ENCODE measurements around the gene TNFRSF6B. TPM values are rescaled to one million over a fixed set of nuclear protein-coding genes. Genes with fewer than 3 reads are reported as not detected.

Gene TNFRSF6B
- total and polyA plus RNA-seq, 2 donors from 2014 or later, result 2.4 to 64.5 TPM

DNA sequence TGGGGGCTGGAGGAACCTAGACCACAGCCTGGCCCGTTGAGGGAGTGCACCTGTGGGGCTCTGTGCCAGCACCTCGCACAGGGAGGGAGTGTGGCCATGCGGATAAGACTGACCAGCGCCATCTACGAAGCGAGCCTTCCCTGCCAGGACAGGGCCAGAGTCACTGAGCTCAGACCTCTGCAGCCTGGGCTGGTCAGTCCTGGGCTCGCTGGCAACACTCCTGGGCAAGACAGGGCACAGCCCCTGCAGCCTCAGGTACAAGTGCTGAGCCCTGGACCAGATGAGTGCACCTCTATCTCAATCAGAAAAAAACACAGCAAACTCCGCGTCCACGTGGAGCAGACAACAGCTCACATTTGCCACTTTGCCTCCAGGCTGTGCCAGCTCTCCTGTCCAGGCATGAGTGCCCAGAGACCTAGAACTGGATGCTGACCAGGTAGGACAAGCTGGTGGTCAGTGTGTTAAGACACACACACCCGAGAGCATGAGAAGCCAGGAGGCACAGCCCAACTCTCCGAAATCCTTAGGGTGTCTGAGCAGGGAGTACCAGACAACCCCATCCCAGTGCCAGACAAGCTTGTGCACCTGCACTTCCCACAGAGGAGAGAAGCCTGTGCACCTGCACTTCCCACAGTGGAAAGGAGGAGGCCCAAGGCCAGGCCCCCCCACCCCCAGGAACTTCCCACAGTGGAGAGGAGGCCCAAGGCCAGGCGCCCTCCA, 6.5 kb downstream of the TNFRSF6B start:
- TF ChIP-seq, protein P1, sequence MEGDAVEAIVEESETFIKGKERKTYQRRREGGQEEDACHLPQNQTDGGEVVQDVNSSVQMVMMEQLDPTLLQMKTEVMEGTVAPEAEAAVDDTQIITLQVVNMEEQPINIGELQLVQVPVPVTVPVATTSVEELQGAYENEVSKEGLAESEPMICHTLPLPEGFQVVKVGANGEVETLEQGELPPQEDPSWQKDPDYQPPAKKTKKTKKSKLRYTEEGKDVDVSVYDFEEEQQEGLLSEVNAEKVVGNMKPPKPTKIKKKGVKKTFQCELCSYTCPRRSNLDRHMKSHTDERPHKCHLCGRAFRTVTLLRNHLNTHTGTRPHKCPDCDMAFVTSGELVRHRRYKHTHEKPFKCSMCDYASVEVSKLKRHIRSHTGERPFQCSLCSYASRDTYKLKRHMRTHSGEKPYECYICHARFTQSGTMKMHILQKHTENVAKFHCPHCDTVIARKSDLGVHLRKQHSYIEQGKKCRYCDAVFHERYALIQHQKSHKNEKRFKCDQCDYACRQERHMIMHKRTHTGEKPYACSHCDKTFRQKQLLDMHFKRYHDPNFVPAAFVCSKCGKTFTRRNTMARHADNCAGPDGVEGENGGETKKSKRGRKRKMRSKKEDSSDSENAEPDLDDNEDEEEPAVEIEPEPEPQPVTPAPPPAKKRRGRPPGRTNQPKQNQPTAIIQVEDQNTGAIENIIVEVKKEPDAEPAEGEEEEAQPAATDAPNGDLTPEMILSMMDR (IDR thresholded peaks at IDR 0.05; ENCODE audit: borderline replicate concordance, extremely low read depth, insufficient read depth), result no peak
- no peaks in the 10 kb centered on the region for H3K27me3 ChIP-seq (ENCODE audit: control insufficient read depth, insufficient read depth, low read length)
- H3K9ac ChIP-seq (ENCODE audit: low read length in 3 of 3), result no peak overlapping the region
- no peaks in the 10 kb centered on the region for H3K9me3 ChIP-seq (ENCODE audit: control insufficient read depth in 2 of 3, insufficient read depth in 1 of 3, low read length in 3 of 3)
- no peak overlapping the region for H3K27ac ChIP-seq (ENCODE audit: low read depth in 2 of 2, low read length in 2 of 2)
- no peak overlapping the region for H3K4me3 ChIP-seq (ENCODE audit: low read length in 3 of 3)
- no peak for DNase-seq
- no peak for FAIRE-seq
- H3K4me1 ChIP-seq (ENCODE audit: control insufficient read depth in 2 of 3, insufficient read depth in 2 of 3, low read depth in 1 of 3, low read length in 3 of 3), result peaks cover 0 to 7% (median 6%) of the 10 kb centered on the region in 3 donors
- H3K36me3 ChIP-seq (ENCODE audit: control insufficient read depth in 2 of 3, insufficient read depth in 3 of 3, low read length in 3 of 3), result peaks cover 2 to 28% (median 11%) of the 10 kb centered on the region in 3 donors
- intact Hi-C loops (cut with DNase I), result no loop called here

DNA sequence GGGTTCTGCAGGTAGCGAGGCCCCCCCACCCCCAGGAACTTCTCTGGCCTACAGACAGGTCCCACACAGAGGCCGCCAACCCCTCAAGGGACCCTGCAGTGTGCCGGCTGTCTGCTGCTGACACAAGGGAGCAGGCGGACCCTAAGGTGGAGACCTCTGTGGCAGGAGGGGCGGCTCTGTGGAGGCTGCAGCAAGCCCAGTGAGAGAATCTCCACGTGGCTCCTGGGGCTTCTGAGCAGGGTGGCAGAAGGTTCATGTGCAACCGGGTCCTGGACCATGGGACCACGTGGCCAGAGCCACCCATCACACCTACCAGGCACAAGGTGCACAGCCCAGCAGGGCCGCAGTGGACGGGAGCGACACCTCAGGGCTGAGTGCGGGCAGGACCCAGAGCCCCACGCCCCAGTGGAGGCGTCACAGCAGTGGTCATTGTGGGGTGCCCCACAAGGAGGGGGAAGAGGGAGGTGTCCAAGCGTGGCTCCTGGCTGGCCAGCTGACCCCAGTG, 7.1 kb downstream of the TNFRSF6B start:
- no peaks in the 10 kb centered on the region for H3K27me3 ChIP-seq (ENCODE audit: control insufficient read depth, insufficient read depth, low read length)
- H3K4me3 ChIP-seq (ENCODE audit: low read length in 3 of 3), result no peak overlapping the region
- DNase-seq (no peak), FAIRE-seq (no peak)
- no peak overlapping the region for H3K27ac ChIP-seq (ENCODE audit: low read depth in 2 of 2, low read length in 2 of 2)
- H3K4me1 ChIP-seq (ENCODE audit: control insufficient read depth in 2 of 3, insufficient read depth in 2 of 3, low read depth in 1 of 3, low read length in 3 of 3), result peaks cover 0 to 10% (median 6%) of the 10 kb centered on the region in 3 donors
- TF ChIP-seq, protein P1 (IDR thresholded peaks at IDR 0.05; ENCODE audit: borderline replicate concordance, extremely low read depth, insufficient read depth), result no peak
- intact Hi-C loops (cut with DNase I), result no loop called here
- peaks cover 2 to 28% (median 11%) of the 10 kb centered on the region in 3 donors for H3K36me3 ChIP-seq (ENCODE audit: control insufficient read depth in 2 of 3, insufficient read depth in 3 of 3, low read length in 3 of 3)
- no peaks in the 10 kb centered on the region for H3K9me3 ChIP-seq (ENCODE audit: control insufficient read depth in 2 of 3, insufficient read depth in 1 of 3, low read length in 3 of 3)
- H3K9ac ChIP-seq (ENCODE audit: low read length in 3 of 3), result no peak overlapping the region

DNA sequence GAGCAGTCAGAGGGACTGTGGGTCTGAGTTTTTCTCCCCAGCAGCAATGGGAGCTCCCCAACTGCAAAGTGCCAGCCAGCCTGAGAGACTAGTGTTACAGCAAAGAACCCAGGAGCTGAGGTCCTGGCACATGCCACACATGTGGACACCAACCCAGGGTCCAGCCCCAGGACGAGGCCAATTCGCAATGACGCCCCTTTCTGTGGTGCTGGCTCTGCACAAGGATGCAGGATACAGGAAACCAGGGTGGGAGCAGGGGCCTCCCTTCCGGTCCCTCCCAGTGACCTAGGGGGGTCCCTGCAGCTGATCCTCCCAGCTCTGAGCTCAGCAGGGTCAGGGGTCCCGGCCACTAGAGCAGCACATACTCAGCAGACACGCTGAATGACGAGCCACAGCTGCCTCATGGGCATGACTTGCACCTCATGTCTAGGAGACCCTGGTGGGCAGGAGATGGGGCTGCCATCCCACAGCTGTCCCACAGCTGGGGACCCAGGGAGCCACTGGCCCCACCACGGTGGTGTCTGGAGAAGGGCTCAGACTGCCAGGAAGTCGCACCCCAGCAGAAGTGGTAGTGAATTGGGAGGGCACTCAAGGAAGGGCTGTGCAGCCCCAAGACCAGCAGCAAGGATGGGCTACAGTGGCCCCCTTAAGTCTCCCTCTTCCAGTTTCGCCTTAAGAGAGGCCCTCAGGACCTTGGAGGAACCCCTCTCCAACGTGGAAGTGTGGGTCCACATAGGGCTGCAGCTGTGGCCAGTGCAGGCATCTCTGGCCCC, 7.7 kb downstream of the TNFRSF6B start:
- Histone ChIP-seq H3K27ac (ENCODE audit: low read depth in 2 of 2, low read length in 2 of 2) (no peak overlapping the region), H3K9ac (ENCODE audit: low read length in 3 of 3) (no peak overlapping the region), H3K4me3 (ENCODE audit: low read length in 3 of 3) (no peak overlapping the region), H3K9me3 (ENCODE audit: control insufficient read depth in 2 of 3, insufficient read depth in 1 of 3, low read length in 3 of 3) (no peaks in the 10 kb centered on the region), H3K36me3 (ENCODE audit: control insufficient read depth in 2 of 3, insufficient read depth in 3 of 3, low read length in 3 of 3) (peaks cover 2 to 28% (median 11%) of the 10 kb centered on the region in 3 donors), H3K27me3 (ENCODE audit: control insufficient read depth, insufficient read depth, low read length) (no peaks in the 10 kb centered on the region), H3K4me1 (ENCODE audit: control insufficient read depth in 2 of 3, insufficient read depth in 2 of 3, low read depth in 1 of 3, low read length in 3 of 3) (peaks cover 0 to 16% (median 6%) of the 10 kb centered on the region in 3 donors)
- FAIRE-seq (no peak), DNase-seq (no peak)
- intact Hi-C loops (cut with DNase I), result no loop called here
- TF ChIP-seq, protein P1 (IDR thresholded peaks at IDR 0.05; ENCODE audit: borderline replicate concordance, extremely low read depth, insufficient read depth), result no peak
